GM04504 (cell line): Measurements from ENCODE around the gene LDHD.

ENCODE experiments used
- DNase-seq: peaks from one replicate; pipeline ENCODE4 v3.0.0-alpha.2; 2012; ENCODE audit warnings: low read depth

LDHD gene

DNA sequence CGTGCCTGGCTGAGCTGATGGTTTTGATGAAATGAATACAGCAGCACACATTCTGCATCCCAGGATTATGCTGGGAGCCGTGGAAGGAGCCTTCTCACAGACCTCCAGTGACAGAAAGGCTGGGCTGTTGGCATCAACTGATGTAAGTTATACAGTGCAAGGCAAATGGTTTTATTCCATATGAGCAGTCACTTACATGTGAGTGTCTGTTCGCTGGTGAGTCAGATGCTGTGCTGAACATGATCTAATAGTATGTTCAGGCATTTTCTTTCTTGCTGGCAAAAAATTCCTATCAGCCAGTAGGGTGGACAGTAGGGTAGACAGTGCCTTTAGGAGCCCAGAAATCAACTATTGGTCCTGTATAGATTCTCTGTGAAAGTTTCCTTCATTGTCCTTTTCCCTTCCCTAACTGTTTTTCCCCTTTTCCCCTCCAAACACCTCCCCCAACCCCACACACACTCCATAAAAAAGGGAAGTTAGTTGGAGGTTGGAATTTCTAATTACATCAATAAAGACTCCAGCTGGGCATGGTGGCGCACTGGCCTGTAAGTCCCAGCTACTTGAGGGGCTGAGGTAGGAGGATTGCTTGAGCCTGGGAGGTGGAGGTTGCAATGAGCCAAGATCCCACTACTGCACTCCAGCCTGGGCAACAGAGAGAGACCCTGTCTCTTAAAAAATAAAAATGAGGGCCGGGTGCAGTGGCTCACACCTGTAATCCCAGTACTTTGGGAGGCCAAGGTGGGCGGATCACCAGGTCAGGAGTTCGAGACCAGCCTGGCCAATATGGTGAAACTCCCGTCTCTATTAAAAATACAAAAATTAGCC lies 36.2 kb downstream of the LDHD start:
- no peak for DNase-seq

DNA sequence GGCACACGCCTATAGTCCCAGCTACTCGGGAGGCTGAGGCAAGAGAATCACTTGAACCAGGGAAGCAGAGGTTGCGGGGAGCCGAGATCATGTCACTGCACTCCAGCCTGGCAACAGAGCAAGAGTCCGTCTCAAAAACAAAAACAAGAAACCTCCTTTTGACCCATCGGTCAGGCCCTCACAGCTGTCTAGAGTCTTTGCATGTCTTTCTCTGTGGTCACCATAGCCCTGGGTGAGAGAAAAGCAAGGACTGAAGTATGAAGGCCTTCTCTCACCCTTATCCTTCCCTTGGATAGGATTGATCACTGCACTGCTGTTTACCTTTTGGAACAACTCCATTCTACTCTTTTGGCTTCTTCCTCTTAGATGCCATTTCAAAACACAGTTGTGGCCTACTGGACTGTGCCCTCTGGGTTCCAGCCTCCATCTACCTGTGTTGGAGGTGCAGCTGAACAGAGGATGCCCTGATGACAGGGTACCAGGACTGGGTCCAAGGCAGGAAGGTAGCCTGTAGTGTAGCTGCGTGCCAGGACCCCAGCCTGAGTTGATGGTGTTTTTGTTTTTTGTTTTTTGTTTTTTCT lies 37.1 kb downstream of the LDHD start:
- DNase-seq, result no peak

DNA sequence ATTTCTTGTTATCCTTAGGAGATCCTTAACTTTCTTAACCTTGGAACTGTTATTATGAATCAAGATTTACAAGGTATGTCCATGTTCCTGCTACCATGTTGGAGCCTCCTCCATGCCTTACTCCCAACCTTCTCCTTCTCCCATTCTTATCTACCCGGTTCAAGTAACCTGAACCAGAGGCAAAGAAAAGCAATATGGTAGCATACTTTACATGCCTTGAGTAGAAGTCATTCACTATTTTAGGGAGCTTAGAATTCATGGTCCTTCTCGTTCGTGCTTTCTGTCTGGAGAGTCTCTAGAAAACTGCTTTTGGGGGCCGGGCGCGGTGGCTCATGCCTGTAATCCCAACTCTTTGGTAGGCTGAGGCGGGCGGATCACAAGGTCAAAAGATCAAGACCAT lies 37.7 kb downstream of the LDHD start:
- DNase-seq, result no peak

DNA sequence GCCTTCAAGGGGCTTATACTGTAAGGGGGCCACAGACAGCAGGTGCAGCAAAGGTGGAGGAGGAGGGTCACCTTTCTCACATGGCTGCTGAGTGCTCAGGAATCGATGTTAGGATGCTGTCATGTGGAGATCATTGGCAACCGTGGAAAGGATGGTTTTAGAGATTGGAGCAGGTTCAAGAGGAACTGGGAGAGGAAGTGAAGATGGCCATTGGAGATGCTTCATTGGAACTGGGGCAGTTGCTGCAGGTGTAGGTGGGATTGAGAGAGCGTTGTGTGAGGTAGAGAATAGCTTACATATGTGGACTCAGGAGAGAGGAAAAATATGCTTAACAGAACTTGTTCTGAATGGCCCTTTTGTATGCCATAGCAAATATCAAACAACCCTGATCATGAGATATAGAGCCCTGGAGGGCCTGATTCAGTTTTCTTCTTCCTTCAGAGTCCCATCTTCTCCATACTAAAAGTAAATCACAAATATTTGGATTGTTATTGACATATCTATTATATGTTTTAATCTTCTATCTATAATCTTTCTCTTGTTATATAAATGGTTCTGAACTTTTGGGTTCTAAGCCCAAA lies 40.8 kb downstream of the LDHD start:
- DNase-seq, result no peak

DNA sequence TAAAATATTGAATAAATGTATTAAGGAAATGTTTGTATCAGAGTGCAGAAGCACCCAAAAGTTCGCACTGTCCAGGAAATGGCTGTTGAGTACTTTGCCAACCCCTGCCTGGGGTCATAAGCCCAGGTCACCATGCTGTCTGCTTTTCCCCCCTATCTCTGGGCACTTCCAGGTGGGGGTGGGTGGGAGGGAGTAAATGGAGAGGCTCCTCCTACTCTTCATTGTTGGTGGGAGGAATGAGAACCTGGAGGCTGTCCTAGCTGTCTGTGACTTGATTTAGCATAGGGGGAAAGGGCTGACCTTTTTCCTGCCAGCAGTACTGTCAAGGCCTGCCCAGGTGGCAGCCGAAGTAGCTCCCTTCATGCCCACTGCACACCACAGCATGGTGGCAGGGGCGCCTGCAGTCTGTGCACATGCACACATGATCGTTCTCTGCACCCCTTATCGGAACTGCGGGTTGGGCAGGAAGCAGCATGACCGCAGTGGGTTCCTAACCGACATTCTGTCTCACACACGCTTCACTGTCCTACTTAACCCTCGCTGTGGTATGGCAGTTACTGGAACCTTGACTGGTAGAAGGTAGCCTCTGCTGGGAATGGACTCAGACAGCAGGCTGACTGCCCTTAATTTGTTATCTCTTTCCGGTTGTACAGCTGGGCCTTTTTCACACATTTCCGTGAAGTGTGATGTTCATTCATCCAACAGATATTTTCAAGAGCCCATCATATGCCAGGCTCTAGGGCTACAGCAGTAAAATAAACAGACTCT lies 41.5 kb downstream of the LDHD start:
- no peak for DNase-seq

DNA sequence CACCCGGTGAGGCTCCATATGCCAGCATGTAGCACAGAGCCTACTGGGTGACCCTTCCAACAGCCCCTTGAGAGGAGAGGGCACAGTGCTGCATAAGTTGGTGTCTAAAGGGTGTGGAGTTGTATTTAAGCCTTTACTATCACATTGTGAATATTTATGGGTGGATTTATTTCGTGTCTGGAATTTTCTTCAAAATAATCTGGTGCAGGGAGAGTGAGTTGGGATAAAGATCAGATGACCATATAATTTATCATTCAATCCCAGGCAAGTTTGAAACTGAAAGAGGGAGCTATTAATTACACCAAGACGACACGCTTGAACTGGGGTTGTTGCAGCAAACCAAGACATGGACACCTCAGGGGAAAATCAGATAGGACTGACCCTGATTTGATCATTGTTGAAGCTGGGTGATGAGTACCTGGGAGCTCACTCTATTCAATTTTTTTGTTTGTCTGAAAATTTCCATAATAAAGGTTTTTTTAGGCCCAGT lies 42.2 kb downstream of the LDHD start:
- no peak for DNase-seq

DNA sequence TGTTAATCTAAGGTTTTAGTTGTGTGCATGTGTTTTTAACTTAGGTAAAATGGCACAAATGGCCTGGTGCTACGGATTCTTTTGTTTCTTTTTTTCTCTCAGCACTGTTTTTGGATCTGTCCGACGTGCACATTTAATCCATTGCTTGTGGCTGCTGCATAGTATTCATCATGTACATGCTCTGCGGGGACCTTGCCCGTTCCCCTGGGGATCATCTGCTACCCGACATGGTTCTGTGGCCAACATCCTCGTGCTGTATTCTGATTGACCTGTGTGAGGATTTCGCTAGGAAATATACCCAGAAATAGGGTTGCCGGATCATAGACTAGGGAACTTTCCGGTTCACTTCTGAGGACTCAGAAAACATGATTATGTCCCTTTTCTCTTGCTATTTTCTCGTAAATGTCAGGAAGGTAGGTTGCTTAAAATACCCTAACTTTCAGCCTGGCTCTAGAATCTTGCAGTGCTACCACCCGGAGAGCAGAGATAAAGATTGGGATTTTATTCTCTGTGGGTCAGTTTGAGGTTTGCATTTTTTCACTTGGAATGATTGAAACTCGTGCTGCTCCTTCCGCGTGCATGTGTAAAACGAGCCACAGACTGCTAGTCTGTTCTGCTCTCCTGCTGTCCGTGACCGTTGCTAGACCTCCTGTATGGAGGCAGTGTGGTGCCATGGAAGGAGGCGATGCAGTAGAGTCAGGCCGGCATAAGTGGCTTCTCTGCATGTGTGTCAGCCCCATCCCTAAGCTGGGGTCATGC lies 42.9 kb downstream of the LDHD start:
- no peak for DNase-seq

DNA sequence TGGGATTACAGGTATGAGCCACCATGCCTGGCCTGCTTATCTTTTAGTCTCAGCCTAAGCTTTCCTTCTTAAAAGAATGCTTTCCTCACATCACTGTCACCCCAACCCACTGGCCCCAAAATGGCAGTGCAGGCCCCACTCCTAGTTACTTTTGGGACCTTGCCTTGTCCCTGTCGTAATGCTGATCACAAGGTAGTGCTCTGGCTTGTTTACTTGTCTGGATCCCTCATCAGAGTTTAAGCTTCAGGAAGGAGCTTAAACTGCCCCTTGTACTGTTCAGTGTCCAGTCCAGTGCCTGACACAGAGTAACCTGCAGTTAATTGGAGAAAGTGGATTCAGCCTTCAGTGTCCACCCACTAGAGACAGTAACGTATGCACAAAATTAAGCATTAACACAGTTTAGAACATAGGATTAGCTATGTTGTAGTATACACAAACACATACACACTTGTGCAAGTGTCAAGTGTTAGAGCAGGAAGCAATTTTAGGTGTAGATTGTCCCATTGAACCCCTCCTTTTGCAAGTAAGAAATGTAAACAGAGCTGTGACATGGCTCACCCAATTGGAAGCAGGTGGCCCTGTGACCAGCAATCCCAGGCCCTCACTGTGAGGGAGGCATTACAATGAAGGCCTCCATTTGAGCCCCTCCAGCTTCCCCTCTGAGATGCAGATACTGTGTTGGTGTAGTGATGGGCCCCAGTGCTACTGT lies 44.2 kb downstream of the LDHD start:
- no peak for DNase-seq

DNA sequence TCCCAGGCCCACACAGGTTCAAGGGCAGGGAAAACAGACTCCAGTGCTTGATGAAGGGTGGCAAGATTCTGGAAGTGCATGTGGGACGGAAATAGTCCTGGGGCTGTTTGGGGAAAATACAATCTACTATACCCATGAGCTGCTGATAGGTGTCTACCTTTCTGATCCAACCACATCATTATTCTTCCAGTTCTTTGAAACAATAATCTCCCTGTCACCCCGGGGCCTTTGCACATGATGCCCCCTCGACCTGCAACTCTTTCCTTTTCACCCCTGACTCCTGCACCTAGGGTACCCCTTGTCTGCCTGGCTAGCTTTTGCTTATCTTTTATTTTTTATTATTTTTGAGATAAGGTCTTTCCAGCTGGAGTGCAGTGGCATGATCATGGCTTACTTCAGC lies 45.0 kb downstream of the LDHD start:
- no peak for DNase-seq

DNA sequence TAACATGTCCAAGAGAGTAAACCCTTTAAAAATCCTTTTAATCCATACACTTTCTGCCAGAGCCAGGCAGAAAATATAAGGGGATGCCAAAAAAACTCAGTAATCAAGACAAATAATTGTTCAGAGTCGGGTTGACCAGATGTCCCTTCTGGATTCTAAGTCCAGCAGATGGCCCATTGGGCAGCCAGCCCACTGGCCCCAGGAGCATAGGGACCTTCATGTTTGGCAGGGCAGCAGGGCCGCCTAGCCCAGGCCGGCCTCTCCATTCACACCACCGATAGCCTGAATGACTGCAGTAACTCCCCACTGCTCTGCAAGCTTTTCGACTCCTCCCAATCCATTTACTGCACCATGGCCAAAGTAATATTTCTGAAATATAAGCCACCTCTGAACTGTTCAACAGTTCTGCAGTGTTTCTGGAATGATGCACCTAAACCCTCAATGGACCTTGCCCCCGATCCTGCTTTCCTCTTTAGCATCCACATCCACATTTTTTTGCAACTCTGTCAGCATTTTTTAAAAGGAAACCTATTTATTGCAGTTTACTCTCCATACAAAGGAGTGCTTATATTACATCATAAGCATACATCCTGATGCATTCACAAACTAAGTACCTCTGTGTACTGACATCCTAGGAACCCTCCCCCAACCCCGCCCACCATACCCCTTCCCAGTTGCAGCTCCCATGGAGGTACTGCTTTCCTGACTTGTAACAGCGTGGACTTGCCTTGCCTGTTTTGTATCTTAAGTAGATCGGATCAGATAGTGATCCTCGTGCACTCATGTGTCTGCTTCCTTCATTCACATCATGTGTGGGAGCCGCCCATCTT lies 46.4 kb downstream of the LDHD start:
- no peak for DNase-seq

DNA sequence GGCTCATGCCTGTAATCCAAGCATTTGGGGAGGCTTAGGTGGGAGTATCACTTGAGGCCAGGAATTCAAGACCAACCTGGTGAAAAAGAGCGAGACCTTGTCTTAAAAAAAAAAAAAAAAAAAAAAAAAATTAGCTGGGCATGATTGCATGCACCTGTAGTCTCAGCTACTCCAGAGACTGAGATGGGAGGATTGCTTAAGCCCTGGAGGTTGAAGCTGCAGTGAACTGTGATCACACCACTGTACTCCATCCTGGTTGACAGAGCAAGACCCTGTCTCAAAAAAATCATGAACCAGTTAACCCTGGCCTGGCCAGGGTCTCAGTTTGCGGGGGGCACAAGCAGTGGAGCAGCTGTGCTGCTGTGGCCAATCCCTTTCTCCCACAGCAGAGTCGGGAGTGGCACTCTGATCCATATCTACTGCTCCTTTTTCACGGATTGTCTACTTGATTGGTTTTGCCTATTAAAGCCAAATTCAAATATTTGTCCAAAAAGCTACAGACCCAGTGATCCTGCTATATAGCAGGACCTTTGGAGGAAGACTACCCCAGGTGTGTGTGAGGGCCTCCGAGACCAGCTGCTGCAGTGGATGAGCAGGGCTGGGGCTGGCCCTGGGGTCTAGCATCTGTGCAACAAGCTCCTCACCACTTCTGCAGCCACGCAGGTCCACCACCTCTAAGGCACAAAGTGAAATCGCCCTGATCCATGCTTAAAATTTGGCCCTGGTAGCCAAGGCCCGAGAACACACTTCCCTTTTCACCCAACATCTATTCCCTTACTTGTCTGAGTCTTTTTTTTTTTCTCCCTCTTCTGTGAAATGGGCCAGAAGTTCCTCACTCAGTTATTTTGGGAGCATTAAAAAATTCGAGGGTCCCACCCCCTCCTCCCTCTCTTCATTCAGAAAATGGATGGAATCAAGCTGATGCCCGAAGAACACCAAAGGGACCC lies 48.2 kb downstream of the LDHD start:
- no peak for DNase-seq

DNA sequence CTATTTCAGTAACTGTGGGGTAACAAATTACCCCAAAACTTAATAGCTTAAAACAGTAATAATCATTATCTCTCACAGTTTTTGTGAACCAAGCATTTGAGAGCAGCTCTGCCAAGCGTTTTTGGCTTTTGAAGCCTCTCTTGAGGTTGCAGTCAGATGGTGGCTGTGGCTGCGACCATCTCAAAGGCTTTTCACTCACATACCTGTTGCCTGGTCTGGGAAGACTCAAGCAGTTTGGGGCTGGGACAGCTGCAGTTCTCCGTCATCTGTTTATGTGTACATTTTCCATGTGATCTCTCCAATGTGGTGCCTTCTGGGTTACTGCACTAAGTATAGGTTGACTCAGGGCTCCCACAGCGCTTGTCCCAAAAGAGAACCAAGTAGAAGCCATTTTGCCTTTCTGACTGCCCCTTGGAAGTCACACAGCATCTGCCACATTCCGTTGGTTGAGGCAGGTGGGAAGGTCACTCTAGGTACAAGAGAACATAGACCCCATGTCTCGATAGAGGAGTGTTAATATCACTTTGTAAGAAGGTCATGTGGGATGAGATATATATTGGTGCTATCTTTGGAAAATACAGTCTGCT lies 49.6 kb downstream of the LDHD start:
- DNase-seq, result no peak

DNA sequence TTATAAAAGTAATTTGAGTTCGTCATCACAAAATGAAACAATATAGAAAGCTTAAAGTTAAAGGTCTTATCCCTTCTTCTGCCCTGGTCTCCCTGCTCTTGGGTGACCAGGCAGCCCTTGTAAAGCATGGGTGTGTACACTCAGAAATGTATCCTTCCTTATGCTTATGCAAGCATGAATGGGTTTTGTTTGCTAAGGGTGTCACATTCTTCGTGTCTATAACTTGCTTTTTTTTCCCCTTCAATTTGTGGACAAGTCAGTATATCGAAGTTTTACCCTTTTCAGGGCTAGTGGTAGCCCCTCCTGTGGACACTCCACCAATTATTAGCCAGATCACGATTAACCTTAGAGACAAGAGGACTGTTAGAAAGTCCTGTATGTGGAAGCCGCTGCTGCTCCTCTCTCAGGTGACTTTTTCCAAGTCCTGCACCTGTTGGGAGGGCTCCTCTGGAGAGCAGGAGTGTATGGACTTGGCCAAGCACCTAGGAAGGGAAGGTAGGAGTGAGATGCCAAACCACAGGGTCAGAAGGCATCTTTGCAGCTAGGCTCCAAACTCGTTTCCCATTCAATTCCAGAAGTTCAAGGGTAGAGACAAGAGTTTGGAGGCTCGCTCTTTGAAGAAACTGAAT lies 50.9 kb downstream of the LDHD start:
- no peak for DNase-seq

DNA sequence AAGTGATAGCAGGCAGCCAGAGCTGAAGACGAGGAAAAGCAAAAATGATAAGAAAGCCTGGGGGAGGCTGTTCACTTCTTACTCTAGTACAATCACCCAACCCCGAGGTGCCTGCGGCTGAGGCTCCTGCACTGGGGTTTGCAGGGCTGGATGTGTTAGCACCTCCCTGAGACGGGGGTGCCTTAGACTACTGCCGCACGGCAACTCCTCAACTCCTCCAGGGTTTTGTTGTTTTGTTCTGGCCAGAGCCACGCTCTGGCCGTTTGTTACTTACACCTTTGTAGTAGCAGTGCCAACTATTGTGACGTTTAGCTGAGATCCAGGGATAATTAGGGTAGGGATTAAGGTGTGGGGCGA lies 51.5 kb downstream of the LDHD start:
- DNase-seq, result no peak

DNA sequence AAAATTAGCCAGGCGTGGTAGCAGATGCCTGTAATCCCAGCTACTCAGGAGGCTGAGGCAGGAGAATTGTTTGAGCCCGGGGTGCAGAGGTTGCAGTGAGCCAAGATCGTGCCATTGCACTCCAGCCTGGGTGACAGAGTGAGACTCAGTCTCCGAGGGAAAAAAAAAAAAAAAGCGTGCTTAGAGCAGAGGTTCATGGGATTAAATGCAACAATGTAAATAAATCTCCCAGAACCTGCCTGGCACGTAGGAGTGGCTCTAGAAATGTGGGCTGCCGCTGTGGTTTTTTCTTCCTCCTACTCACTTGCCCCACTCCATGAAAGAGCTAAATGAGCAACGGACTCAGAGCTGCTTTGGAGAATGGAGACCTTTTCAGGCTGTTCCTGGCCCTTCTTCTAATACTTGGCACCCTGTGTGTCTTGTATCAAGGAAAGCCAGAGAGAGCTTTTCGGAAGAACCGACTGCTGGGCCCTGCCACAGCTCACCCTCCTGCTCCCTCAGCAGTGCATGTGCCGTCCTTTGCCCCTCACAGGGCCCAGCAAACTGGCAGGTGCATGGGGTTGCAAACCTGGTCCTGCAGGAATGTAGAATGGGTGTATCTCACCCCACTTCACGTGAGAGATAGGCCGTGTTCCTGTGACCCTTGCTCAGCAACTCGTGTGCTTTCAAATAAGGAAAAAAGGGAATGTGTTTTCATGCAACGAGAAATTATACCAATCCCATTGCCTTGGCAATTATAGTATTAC lies 52.0 kb downstream of the LDHD start:
- no peak for DNase-seq

DNA sequence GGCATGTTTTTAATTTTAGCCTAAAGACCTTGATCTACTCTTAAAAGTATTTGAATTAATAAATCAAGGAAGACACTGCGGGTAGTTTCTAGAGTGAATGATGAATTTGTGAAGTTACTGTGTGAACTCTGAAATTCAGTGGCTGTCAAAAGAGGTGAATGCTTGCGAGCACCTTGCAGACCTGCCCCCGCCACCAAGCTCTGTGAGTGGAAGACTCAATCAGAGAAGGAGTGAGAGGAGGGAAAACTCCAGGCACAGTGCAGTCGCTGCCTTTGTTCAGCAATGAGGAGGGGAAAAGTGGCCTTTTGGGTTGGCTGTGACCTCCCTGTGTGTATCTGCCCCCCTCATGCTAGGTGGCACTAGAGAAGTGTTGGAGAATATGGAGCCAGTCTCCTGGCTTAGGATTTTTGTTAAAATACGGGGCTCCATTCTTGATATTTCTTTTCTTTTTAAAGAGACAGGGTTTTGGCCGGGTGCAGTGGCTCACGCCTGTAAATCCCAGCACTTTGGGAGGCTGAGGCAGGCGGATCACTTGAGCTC lies 53.0 kb downstream of the LDHD start:
- DNase-seq, result no peak

DNA sequence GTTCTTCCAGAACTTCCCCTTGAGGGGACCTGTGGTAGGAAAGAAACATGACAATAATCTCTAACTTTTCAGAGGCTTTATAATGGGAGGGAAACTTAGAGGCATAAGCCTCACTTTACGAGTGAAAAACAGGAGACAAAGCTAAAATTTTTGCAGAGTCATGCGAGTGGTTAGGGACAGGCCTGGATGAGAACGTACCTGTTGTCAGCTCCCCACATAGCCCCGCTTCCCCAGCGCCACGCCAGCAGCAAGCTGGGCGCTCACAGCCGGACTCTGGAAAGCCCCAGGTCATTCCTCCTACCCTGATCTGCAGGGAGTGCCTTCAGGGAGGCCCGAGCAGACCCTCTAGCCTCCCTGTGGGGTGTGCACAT lies 53.6 kb downstream of the LDHD start:
- no peak for DNase-seq
